Left ventricle myocardium superior (tissue), 1 donor: ENCODE results near the gene GLYR1. TPM values are rescaled to one million over a fixed set of nuclear protein-coding genes. Genes with fewer than 3 reads are reported as not detected.

ENCODE experiments used
- ATAC-seq: fragments of 200-7000 bp; cut with Tn5 transposase; one replicate; pipeline ENCODE4 v1.9.1; 2020; ENCODE audit warnings: mild to moderate bottlenecking, moderate library complexity
- DNase-seq: peaks from one replicate; pipeline ENCODE4 v3.0.0-alpha.2; 2020
- intact Hi-C: fragments of 100-400 bp; cut with micrococcal nuclease; formaldehyde crosslinking; loops from one replicate; pipeline ENCODE4 v1.11.0; 2022
- total RNA-seq: library from RNA; stranded (reverse); fragmentation: NEBNext Ultra II Directional; extraction: Animal tissue kit (Norgen Biotek cat#: 25700); gene quantifications from one replicate; pipeline ENCODE4 v1.2.1, GENCODE V29; 2021
- donor health status: DM: no; HTN: yes; CAD: no; lungs with severe emphysema.

GLYR1 gene
- total RNA-seq, 1 donor from 2014 or later = 102 TPM

DNA sequence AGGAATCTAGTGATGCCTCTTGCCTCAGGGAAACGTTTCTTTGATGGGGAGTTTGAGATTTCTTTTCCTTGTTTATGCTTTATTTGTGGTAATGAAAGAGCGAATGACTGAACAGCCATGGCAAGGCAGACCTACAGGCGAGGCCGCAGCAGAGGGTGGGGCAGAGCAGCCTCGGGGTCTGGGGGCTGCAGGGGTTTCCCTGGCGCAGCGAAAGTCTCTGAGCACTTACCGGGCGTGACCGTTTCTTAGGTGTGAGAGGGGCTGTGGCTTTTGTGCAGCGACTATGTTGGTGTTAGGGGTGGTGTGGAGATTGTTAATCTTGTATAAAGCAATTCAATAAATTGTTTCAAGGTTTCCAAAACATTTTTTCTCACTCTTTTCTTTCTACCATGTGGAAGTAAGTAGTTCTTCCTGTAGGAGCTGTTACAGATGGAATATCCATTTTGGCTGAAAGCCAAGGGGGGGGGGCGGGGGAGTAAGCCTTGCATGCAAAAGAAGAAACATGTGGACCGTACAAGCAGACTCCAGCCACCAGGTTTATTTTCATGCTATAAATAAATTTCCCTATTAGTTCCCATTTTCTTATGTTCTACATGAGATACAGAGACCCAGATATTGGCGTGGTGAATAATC, 35.0 kb upstream of the GLYR1 start:
- DNase-seq (no peak), ATAC-seq (peak; percentile 15)
- intact Hi-C loops = no loop called here

DNA sequence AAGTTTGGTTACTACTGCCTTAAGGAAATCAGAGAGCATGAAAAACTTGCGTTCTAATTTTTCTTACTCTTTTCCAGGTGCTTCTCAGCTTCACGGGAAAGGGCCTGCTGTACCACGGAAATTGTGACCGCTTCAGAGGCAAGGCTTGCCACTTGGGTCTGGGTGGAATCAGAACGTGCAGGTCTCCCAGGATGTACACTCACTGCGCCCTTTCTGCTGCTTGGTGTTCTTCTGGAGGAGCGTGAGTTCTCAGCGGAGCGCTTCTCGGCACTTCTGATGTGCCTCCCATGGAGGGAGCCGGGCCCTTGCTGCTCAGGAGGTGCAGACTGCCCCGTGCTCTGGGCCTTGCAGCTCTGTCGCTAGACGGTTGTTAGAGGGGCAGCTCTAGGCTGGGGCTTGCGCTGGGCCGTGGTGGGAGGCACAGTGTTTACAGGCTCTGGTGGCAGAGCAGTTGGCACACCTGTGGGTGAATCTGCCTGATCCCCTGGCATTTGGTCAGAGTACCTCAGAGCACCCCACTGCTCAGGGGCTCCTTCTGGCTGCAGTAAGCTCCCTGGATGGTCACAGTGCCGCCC, 33.0 kb upstream of the GLYR1 start:
- intact Hi-C loops = no loop called here
- ATAC-seq = no peak
- no peak for DNase-seq

DNA sequence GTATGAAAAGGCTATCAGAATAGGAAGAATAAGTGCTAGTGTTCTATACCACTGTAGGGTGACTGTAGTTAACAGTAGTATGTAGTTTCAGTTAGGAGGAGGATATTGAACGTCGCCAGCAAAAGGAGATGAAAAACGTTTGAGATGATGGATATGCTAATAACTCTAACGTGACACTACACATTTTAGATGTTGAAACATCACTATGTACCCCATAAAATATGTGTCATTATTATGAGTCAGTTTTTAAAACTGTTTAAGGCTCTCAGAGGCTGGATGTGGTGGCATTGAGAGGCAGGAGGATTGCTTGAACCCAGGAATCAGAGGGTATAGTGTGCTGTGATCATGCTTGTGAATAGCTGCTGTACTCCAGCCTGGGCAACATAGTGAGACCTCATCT, 32.0 kb upstream of the GLYR1 start:
- DNase-seq (no peak), ATAC-seq (no peak)
- intact Hi-C loops = no loop called here

DNA sequence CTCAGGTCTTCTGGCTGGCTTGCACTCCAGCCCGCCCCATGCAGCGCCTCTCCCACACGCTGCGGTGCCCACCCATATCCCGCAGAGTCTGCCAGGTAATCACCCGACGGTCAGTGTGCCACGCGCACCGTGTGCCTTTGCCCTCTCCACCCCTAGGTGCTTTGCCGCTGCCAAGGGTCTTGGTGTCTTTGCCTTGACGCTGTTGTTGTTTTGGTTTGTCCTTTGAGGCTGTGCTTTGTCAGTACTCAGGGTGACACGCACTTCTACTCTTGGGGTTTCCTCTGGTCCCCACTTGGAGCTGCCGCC, 30.2 kb upstream of the GLYR1 start:
- ATAC-seq (no peak), DNase-seq (no peak)
- intact Hi-C loops = no loop called here

DNA sequence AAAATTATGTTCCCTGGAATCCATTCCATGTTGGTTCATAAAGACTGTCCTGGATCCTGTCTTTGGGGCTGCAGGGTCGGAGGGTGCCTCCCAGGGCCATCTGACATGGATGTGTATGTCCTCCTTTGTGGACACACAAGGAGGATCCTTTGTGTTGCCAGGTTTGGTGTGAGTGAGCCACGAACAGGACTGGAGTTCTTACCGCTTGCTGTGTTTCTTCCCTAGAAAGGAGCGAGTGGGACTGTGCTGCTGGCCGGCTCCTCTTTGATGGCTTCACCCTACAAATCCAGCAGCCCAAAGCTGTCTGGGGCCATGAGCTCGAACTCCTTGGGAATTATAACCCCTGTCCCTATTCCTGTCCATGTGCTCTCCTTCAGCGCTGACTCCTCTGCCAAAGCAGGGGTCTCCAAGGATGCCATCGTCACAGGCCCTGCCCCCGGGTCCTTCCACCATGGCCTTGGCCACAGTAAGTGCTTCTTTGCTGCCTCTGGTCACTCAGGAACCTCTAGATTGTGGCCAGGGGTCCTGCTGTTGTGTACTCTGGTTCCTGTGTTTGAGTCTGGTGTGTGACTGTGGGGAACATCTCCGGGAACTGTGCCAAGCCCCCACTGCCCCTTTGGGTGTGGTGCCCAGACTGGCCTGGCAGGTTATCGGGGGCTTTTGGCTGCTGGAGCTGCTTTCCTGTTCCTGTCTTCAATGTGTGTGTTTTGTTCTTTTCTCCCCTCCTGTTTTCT, 29.7 kb upstream of the GLYR1 start:
- no peak for DNase-seq
- intact Hi-C loops = no loop called here

DNA sequence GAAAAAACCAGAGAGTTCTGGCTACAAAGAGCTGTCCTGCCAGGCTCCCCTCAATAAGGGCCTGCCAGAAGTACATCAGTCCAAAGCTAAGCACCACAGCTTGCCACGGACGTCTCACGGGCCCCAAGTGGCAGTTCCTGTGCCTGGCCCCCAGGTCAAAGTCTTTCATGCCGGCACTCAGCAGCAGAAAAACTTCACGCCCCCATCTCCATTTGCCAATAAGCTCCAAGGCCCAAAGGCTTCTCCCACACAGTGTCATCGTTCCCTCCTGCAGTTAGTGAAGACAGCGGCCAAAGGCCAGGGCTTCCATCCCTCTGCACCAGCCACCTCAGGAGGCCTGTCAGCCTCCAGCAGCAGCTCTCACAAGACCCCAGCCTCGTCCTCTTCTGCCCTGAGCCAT, 27.6 kb upstream of the GLYR1 start:
- intact Hi-C loops = no loop called here
- DNase-seq (no peak), ATAC-seq (no peak)

More for the DNA sequence above, 29.7 kb upstream of the GLYR1 start:
- no peak for ATAC-seq

DNA sequence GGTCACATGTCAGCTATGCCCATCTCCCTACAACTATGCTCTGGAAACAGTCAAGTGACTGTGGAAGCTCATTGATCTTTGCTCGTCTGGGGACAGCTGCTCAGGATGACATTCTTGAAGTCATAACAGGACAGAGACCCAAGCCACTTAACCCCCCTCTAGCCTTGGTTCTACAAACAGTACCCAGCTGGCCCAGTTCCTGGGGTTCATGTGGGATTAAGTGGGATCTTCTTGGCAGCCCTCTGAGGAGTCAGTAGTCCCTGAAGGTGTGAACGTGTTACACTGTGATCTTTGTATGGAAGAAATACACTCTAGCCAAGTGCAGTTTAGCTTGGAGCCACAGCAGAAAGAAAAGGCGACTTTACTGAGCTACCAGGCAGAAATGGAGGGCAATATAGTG, 26.0 kb upstream of the GLYR1 start:
- no peak for DNase-seq
- intact Hi-C loops = no loop called here
- no peak for ATAC-seq

DNA sequence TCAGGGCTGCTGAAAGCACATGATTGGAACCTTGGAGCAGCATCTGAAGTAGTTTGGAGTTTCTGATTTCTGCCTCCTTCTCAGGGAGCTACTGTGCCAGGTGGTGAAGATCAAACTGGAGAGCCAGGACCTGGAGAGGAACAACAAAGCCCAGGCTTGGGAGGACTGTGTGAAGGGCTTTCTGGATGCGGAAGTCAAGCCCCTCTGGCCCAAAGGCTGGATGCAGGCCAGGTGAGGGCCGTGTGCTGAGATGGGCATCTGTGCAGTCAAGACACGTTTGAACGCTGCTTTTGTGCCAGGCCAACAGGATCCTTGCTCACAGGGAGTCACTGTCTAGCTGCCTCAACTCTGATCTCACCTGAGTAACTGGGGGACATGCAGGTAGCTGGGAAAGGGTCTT, 24.0 kb upstream of the GLYR1 start:
- intact Hi-C loops = no loop called here
- no peak for ATAC-seq
- DNase-seq = no peak

DNA sequence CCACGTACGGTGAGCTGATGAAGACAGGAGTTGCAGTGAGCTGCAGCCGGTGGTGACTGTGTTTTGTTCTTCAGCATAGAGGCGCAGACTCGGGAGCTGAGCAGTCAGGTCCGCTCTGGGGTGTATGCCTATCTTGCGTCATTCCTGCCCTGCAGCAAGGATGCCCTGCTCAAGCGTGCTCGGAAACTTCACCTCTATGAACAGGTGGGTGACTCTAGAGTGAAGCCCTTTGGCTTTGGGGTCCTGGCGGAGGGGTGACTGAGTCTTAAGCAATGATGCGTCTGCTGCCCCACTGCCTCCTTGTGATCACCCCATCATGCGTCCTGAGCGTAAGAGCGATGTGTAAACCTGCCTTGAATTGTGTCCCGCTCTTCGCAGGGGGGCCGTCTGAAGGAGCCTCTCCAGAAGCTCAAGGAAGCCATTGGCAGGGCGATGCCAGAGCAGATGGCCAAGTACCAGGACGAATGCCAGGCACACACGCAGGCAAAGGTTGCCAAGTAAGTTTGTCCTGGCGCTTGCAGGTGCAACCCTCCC, 23.1 kb upstream of the GLYR1 start:
- intact Hi-C loops = no loop called here
- DNase-seq (no peak), ATAC-seq (no peak)

DNA sequence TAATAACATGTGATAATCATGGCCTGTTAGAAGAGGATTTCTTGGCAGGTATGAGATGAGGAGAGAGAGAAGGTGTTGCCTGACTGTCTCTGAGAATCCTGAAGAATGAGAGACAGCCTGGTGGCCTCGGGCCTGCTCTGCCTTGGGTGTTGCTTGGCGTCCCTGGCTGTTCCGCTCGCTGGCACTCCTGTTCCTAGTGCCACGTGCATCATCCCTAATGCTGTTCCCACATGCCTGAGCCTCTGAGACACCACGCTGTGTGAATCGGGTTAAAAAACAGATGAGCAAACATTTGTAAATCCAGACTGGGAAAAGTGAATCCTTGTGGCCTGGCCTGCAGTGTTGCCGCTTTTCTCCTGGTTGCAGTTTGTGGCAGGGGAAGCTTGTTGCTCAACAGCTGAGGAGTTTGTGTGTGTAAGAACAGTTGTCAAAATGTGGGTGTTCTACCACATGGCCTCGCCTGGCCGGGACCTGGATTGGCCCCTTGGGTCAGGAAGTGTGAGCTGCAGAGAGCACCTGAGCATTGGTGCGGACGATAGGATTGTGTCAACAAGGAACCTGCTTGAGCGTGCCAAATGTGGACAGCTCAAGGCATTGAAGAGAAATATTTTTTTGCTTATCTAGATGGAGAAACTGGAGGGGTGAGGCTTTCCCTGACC, 22.2 kb upstream of the GLYR1 start:
- intact Hi-C loops = no loop called here
- ATAC-seq (peak; percentile 45), DNase-seq (no peak)

DNA sequence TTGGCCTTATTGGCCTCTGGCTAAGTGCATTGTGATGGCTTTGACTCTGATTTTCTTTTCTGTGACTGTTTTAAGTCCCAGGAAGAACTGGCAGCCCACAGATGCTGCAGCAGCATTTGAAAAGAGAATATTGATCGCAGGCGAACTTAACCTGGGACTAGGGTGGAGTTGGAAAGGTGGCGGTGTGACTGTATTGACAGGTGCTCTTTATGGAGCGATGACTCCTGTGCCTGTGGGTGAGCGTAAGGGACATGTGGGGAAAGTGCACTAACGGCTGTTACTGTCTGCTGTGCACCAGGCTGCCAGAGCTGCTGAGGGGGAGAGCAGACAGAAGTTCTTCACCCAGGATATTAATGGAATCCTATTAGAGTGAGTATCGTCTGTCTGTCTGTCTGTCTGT, 21.4 kb upstream of the GLYR1 start:
- ATAC-seq (peak; percentile 59), DNase-seq (no peak)
- intact Hi-C loops = no loop called here

DNA sequence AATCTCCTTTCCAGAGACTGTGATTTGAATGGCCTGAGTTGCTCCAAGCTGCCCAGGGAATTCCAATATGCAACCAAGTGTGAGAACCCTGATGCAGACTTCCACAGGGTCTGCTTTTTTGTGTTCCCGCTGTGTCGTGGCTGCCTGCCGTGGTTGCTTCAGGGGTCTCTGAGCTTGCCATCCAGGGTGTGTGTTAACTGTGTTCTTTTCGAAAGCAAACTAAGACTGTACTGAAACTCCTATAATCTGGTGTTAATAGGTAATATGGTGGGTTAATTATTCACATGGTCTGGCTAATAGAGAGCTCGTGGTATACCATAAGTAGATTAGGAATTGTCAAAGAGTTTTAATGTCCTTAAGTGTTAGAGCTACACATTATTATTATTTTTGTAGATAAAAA, 20.9 kb upstream of the GLYR1 start:
- ATAC-seq (no peak), DNase-seq (no peak)
- intact Hi-C loops = no loop called here

DNA sequence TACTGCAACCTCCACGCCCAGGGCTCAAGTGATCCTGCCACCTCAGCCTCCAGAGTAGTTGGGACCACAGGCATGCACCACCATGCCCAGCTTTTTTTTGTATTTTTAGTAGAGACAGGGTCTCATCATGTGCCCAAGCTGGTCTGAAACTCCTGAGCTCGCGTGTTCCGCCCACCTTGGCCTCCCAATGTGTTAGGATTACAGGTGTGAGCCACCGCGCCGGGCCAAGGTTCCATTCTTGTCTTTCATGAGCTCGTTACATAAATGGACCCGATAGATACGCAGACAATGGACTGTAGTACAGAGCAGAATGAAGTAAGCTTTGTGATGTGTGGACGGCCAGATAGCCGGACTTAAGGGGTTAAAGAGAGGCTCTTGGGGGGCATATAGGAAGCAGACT, 19.5 kb upstream of the GLYR1 start:
- DNase-seq = no peak
- intact Hi-C loops = no loop called here
- no peak for ATAC-seq

DNA sequence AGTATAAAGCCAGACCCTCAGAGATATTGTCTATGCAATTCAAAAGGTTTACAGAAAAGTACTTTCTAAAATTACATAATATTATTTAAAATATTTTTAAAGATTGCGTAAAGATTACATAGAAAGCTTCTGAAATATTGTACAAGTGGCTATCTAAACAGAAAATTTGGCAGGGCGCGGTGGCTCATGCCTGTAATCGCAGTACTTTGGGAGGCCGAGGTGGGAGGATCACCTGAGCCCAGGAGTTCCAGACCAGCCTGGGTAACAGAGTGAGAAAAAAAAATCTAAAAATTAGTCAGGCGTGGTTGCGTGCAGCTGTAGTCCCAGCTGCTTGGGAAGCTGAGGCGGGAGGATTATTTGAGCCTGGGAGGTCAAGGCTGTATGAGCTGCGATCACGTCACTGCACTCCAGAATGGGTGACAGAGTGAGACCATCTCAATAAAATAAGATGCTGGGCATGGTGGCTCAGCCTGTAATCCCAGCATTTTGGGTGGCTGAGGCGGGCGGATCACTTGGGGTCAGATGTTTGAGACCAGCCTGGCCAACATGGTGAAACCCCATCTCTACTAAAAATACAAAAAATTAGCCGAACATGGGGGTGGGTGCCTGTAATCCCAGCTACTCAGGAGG, 18.3 kb upstream of the GLYR1 start:
- intact Hi-C loops = no loop called here
- ATAC-seq (no peak), DNase-seq (no peak)

DNA sequence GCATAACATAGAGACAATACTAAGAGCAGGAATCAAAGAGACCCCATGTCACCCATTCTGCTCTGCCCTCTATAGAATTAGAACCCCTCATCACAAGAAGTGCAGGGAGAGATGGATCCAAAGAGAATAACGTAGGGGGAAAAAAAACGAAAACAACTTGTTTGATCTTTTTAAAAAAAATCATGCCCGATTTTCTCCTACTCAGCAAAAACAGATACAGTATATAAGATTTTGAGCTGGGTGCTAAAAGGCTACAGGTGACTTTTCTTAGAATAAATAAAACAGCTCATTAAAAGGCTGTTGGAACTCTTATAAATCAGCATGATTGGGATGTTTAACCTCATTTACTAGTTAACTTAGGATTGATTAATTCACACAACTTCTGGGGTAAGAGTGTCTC, 17.6 kb upstream of the GLYR1 start:
- intact Hi-C loops = no loop called here
- no peak for ATAC-seq

DNA sequence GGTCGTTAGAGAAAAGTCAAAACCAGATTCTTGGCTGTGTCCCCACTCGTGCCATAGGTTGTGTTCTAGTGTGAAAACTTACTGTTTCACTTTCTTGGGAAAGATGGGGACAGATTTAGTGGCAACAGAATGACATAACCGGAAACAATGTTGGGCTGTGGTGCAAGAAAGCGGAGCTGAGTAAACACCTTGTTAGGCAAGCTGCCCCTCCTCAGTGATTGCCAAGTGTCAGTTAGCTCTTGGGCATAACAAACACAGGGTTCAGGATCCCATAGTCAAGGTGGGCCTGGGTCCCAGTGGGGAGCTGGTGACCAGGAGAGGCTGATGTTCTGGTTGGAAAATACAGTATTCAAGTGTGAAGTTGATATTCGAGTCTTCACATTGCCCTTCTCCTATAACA, 15.6 kb upstream of the GLYR1 start:
- ATAC-seq (peak; percentile 26), DNase-seq (no peak)
- intact Hi-C loops = no loop called here

More for the DNA sequence above, 17.6 kb upstream of the GLYR1 start:
- DNase-seq = no peak

DNA sequence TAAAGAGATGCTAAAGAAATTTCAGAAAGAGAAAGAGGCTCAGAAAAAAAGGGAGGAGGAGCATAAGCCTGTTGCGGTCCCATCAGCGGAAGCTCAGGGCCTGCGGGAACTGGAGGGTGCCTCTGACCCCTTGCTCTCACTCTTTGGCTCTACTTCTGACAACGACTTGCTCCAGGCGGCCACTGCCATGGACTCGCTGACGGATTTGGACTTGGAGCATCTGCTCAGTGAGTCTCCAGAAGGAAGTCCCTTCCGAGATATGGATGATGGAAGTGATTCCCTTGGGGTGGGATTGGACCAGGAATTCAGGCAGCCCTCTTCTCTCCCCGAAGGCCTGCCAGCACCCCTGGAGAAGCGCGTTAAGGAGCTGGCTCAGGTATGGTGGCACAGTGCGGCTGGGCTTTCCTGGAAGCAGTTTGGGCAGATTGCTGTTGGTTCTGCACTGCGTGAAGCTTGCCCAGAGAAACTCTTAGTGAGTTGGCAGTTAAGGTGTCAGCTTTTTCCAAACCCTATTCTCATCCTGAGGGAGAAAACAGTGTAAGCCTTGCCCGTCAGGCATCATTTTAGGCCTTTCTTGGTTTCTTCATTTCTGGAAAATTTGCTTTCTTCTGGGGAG, 13.7 kb upstream of the GLYR1 start:
- DNase-seq = no peak
- intact Hi-C loops = no loop called here
- no peak for ATAC-seq

DNA sequence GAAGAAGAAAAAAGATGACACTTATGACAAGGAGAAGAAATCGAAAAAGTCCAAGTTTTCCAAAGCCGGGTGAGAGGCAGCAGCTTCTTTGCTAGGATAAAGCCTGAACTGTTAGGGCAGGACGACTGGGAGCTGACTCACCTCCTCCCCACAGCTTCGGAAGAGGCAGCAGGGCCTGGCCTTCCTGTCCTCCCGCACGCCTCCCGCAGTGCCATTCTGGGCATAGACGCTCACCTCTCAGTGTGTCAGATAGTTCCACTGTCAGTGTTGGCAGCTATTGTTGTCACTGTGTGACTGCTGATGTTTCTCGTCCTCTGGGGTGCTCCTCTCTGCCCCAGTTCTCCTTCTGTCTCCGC, 12.8 kb upstream of the GLYR1 start:
- ATAC-seq = peak; percentile 41
- intact Hi-C loops = no loop called here
- DNase-seq = no peak

DNA sequence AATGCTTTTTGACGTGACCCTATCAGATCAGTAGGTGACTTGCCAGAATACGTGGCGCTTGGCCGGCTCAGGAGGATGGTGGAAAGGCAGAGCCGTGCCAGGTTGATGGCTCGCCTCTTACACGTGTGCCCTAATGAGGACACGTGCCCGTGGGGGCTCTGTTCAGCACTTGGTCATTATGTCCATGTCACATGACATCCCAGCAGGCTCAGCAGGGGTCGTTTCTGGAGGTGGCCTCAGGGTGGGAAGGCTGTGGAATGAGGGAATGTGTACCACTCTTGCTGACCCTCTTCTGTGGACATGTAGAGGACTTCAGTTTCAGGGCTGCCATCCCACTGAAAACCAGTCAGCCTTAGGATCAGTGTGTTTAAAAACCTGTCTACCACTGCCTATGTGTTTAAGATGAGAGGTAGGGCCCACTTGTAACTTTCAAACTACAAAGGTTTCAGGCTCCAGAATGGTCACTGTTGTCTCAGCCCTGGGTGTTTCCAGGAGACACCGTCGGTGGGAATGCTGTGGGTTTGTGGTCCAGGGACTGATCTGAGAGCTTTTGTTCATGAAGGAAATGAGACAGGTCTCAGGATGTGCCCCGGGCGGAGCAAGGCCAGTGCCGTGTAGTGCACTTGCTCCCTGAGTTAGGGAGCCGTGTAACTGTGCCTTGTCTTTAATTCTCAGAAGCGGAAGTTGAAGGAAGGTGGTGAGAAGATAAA, 12.3 kb upstream of the GLYR1 start:
- ATAC-seq (peak; percentile 9), DNase-seq (no peak)
- intact Hi-C loops = no loop called here
